ENCODE results near the gene COBLL1. TPM values are rescaled to one million over a fixed set of nuclear protein-coding genes. Genes with fewer than 3 reads are reported as not detected.

The COBLL1 gene
- 10 to 100 TPM; 11.0 to 36.9 (median 18.8) TPM for total RNA-seq
- polyA plus RNA-seq: 1 to 10 TPM; 4.0 to 8.5 TPM
- long read RNA-seq, donor 1, partial matches to known transcripts: 1 of 4 reads
- long read RNA-seq, donor 1, other reads (novel, unspliced or antisense): 3 of 4 reads
- long read RNA-seq, donor 2, full-length matches to known transcripts: 14 of 19 reads
- long read RNA-seq, donor 2, partial matches to known transcripts: 1 of 19 reads
- long read RNA-seq, donor 2, other reads (novel, unspliced or antisense): 4 of 19 reads
- long read RNA-seq, donor 3, full-length matches to known transcripts: 4 of 6 reads
- long read RNA-seq, donor 3, partial matches to known transcripts: 2 of 6 reads
- long read RNA-seq, donor 3, other reads (novel, unspliced or antisense): 0 of 6 reads

- 1% methylated on average over 41 to 57 of the region's 57 CpGs for WGBS, 4 donors
- intact Hi-C loops (cut with DNase I): loop anchor here (2.0 to 10.0 kb wide), 12 partner anchors 45 to 267 kb away; no protein-coding TSS in a partner anchor
- Histone ChIP-seq H3K27ac (peak within 1 kb of the TSS; percentile 89 to 97 (median 96)), H3K9me3 (no peaks in the 10 kb centered on the region), H3K36me3 (no peaks in the 10 kb centered on the region), H3K27me3 (peaks cover 0 to 4% (median 0%) of the 10 kb centered on the region in 9 donors), H3K4me1 (peaks cover 0 to 31% (median 15%) of the 10 kb centered on the region in 12 donors), H3K4me3 (peak within 1 kb of the TSS; percentile 69 to 89 (median 84))
- TF ChIP-seq, protein P1, sequence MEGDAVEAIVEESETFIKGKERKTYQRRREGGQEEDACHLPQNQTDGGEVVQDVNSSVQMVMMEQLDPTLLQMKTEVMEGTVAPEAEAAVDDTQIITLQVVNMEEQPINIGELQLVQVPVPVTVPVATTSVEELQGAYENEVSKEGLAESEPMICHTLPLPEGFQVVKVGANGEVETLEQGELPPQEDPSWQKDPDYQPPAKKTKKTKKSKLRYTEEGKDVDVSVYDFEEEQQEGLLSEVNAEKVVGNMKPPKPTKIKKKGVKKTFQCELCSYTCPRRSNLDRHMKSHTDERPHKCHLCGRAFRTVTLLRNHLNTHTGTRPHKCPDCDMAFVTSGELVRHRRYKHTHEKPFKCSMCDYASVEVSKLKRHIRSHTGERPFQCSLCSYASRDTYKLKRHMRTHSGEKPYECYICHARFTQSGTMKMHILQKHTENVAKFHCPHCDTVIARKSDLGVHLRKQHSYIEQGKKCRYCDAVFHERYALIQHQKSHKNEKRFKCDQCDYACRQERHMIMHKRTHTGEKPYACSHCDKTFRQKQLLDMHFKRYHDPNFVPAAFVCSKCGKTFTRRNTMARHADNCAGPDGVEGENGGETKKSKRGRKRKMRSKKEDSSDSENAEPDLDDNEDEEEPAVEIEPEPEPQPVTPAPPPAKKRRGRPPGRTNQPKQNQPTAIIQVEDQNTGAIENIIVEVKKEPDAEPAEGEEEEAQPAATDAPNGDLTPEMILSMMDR (IDR thresholded peaks at IDR 0.05): peak; percentile 73 to 90 (median 84)
- no peak for TF ChIP-seq POLR2A (IDR thresholded peaks at IDR 0.05)
- DNase-seq (peak; percentile 77 to 89 (median 84)), ATAC-seq (peak; percentile 65 to 86 (median 82))
Measured at GRCh38 chr2:164841719-164842623, at the start of gene COBLL1. Gene COBLL1, minus strand, starts transcription at chr2:164841823. Its CDS starts 627 bp downstream, at chr2:164841196.

DNA sequence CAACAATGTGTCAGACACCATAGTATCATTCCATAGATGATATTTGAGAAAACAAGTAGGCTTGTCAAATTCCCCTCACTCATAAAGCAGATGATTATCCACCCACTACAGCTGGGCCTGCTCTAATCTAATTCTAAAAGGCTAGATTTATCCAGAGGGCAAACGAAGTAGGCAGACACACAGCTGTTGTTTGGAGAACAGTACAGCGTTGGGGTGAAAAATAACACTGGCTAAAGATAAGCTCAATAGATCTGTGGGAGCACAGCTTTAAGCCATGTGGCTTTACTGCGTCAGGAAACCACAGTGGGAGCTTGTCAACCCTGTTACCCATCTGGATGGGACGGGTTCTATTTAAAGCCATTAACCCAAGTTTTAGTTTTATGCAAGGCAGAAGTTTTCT, 48.9 kb upstream of the COBLL1 start:
- Histone ChIP-seq H3K27me3 (no peaks in the 10 kb centered on the region), H3K27ac (peak overlapping the region in 3 of 12 donors; percentile 10 to 20 (median 17)), H3K4me3 (no peak overlapping the region), H3K36me3 (no peaks in the 10 kb centered on the region), H3K4me1 (peaks cover 0 to 4% (median 0%) of the 10 kb centered on the region in 12 donors), H3K9me3 (no peaks in the 10 kb centered on the region)
- ATAC-seq (peak in 2 of 4 donors; percentile 57 to 59), DNase-seq (no peak)
- TF ChIP-seq, protein P1 (IDR thresholded peaks at IDR 0.05): no peak
- TF ChIP-seq POLR2A (IDR thresholded peaks at IDR 0.05): no peak
- intact Hi-C loops (cut with DNase I): no loop called here
- 33 to 38% (median 35%) methylated on average over 4 of the region's 4 CpGs for WGBS, 4 donors

DNA sequence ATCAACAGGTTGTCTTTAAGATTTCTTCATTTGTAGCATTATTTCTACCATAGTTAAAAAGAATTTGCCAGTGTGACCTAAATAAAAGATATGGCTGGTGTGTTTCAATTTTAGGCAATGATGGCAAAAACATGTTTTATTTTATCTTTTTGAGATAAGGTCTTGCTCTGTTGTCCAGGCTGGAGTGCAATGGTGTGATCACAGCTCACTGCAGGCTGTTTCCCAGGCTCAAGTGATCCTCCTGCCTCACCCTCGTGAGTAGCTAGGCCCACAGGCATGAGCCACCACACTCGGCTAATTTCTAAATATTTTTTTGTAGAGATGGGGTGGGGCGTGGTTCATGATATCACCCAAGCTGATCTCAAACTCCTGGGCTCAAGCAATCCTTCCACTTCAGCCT, 47.0 kb upstream of the COBLL1 start:
- DNase-seq (no peak), ATAC-seq (no peak)
- no peak overlapping the region for H3K27ac ChIP-seq
- H3K9me3 ChIP-seq: no peaks in the 10 kb centered on the region
- WGBS, 4 donors: 65 to 90% (median 77%) methylated on average over 3 of the region's 3 CpGs
- intact Hi-C loops (cut with DNase I): no loop called here
- H3K4me3 ChIP-seq: no peak overlapping the region
- H3K4me1 ChIP-seq: peaks cover 0 to 4% (median 0%) of the 10 kb centered on the region in 12 donors
- no peaks in the 10 kb centered on the region for H3K27me3 ChIP-seq
- TF ChIP-seq, protein P1 (IDR thresholded peaks at IDR 0.05): no peak
- TF ChIP-seq POLR2A (IDR thresholded peaks at IDR 0.05): no peak
- H3K36me3 ChIP-seq: no peaks in the 10 kb centered on the region

All from heart left ventricle (tissue), 16 donors.